GM12878 (cell line): Measurements from ENCODE around the gene ANO7. TPM values are rescaled to one million over a fixed set of nuclear protein-coding genes. Genes with fewer than 3 reads are reported as not detected.

Source experiments
- ATAC-seq: fragments of 200-7000 bp; cut with Tn5 transposase; 3 replicates; pipeline ENCODE4 v1.9.1; 2020; ENCODE audit warnings: mild to moderate bottlenecking, moderate library complexity
- BruUV-seq: library from RNA; stranded (reverse); fragments of 400-500 nt; replicated peaks from 2 replicates; lab custom pipeline; 2021; lab: Mats Ljungman, UMichigan
- CTCF ChIA-PET: fragments of 300-600 bp; sonication (Branson Sonifier 250); formaldehyde crosslinking; extraction: SDS; loops from one replicate; lab custom pipeline; 2021; ENCODE audit warnings: inconsistent platforms; lab: Yijun Ruan, JAX
- POLR2A ChIA-PET: fragments of 350-600 bp; formaldehyde crosslinking; extraction: SDS; loops from one replicate; lab custom pipeline; 2021; ENCODE audit warnings: inconsistent platforms; lab: Charles Lee
- RAD21 ChIA-PET: fragments of 300-600 bp; sonication (Branson Sonifier 250); formaldehyde crosslinking; loops from one replicate; lab custom pipeline; 2023; ENCODE audit warnings: antibody characterized with exemption; ENCODE audit not compliant: unreplicated experiment; lab: Charles Lee
- SMC1A ChIA-PET: fragments of 300-600 bp; sonication (Branson Sonifier 250); formaldehyde crosslinking; loops from one replicate; lab custom pipeline; 2023; ENCODE audit not compliant: unreplicated experiment, uncharacterized antibody; lab: Charles Lee
- DNase-seq: peaks from one replicate; pipeline ENCODE4 v3.0.0-alpha.2; 2011; ENCODE audit warnings: low read depth, low spot score
- FAIRE-seq: peaks from 3 replicates; lab custom pipeline; 2011; peaks lifted over from hg19 to GRCh38; lab: Jason Lieb, UNC
- H2AFZ ChIP-seq: 2 replicates; pipeline ENCODE4 v1.6.0; 2011; ENCODE audit warnings: low read depth, low read length, control low read depth; ENCODE audit not compliant: control insufficient read depth
- H3K27ac ChIP-seq: 2 replicates; pipeline ENCODE4 v1.5.1; 2011; ENCODE audit warnings: control low read depth; ENCODE audit not compliant: control insufficient read depth, insufficient read depth
- H3K27me3 ChIP-seq, 2 experiments: replicated peaks in 1 of 2; 2 replicates each; pipeline versions ENCODE4 v1.6.0 to v1.6.1; 2011; ENCODE audit warnings: low read length in 1 of 2; ENCODE audit not compliant: control insufficient read depth in 2 of 2, insufficient read depth in 2 of 2
- H3K36me3 ChIP-seq, 2 experiments: 2 replicates each; pipeline ENCODE4 v1.5.1; 2011; ENCODE audit warnings: low read length in 1 of 2; ENCODE audit not compliant: control insufficient read depth in 2 of 2, insufficient read depth in 2 of 2
- H3K4me1 ChIP-seq: 2 replicates; pipeline ENCODE4 v1.6.1; 2011; ENCODE audit warnings: mild to moderate bottlenecking, low read length, moderate library complexity, mixed read lengths; ENCODE audit not compliant: control insufficient read depth, insufficient read depth
- H3K4me2 ChIP-seq: 2 replicates; pipeline ENCODE4 v1.6.0; 2011; ENCODE audit warnings: control low read depth; ENCODE audit not compliant: control insufficient read depth, insufficient read depth
- H3K4me3 ChIP-seq: fragments of 200-600 bp; sonication (generic); 2 replicates; pipeline ENCODE4 v1.5.1; 2016
- H3K79me2 ChIP-seq: 2 replicates; pipeline ENCODE4 v1.6.0; 2011; ENCODE audit warnings: low read length; ENCODE audit not compliant: control insufficient read depth, insufficient read depth
- H3K9ac ChIP-seq: 2 replicates; pipeline ENCODE4 v1.8.0; 2011; ENCODE audit warnings: low read length, control low read depth, mixed read lengths; ENCODE audit not compliant: control insufficient read depth, insufficient read depth
- H3K9me3 ChIP-seq: replicated peaks from 3 replicates; pipeline ENCODE4 v1.5.1; 2011; ENCODE audit warnings: mild to moderate bottlenecking, low read length; ENCODE audit not compliant: control insufficient read depth, insufficient read depth
- H4K20me1 ChIP-seq: 2 replicates; pipeline ENCODE4 v1.6.0; 2011; ENCODE audit not compliant: control insufficient read depth, insufficient read depth
- CBX3 ChIP-seq: fragments of 200-600 bp; sonication (generic); IDR thresholded peaks from 2 replicates; pipeline ENCODE4 v1.6.1; 2016; ENCODE audit warnings: low read depth, borderline replicate concordance
- DPF2 ChIP-seq: fragments of 450-650 bp; IDR thresholded peaks from 2 replicates; pipeline ENCODE4 v1.6.1; 2017; ENCODE audit warnings: mild to moderate bottlenecking
- FOS ChIP-seq: IDR thresholded peaks from 3 replicates; pipeline ENCODE4 v1.6.1; 2011; ENCODE audit warnings: borderline replicate concordance; ENCODE audit not compliant: insufficient read length; ENCODE audit errors: extremely low read depth
- IRF4 ChIP-seq: IDR thresholded peaks from 2 replicates; pipeline ENCODE4 v1.6.1; 2011; ENCODE audit warnings: low read depth, low read length
- KAT2A ChIP-seq: conservative IDR thresholded peaks from 2 replicates; pipeline ENCODE4 v1.6.1; 2011; ENCODE audit warnings: low read depth, low read length; ENCODE audit not compliant: control insufficient read depth
- MEF2B ChIP-seq: fragments of 450-650 bp; IDR thresholded peaks from 2 replicates; pipeline ENCODE4 v1.6.1; 2018; ENCODE audit warnings: mild to moderate bottlenecking, moderate library complexity; ENCODE audit not compliant: partially characterized antibody, poor library complexity, severe bottlenecking
- NR2F1 ChIP-seq: fragments of 450-650 bp; conservative IDR thresholded peaks from 2 replicates; pipeline ENCODE4 v1.6.1; 2017; ENCODE audit warnings: mild to moderate bottlenecking
- POLR2A ChIP-seq: IDR thresholded peaks from 2 replicates; pipeline ENCODE4 v1.6.1; 2011; ENCODE audit warnings: low read depth, mild to moderate bottlenecking, low read length
- POU2F2 ChIP-seq: IDR thresholded peaks from 3 replicates; pipeline ENCODE4 v1.6.1; 2011; ENCODE audit warnings: low read depth, mild to moderate bottlenecking, low read length, borderline replicate concordance
- RAD51 ChIP-seq: fragments of 450-650 bp; IDR thresholded peaks from 2 replicates; pipeline ENCODE4 v1.6.1; 2016; ENCODE audit warnings: moderate library complexity, mild to moderate bottlenecking, inconsistent platforms
- SIN3A ChIP-seq: IDR thresholded peaks from 2 replicates; pipeline ENCODE4 v1.6.1; 2012; ENCODE audit warnings: low read depth, low read length, improper control_type of control experiment
- SMC3 ChIP-seq: IDR thresholded peaks from 2 replicates; pipeline ENCODE4 v1.6.1; 2011; ENCODE audit warnings: low read length, improper control_type of control experiment, borderline replicate concordance
- ZBED1 ChIP-seq: IDR thresholded peaks from 2 replicates; pipeline ENCODE4 v1.6.1; 2016; ENCODE audit warnings: borderline replicate concordance
- ZSCAN29 ChIP-seq: fragments of 450-650 bp; IDR thresholded peaks from 2 replicates; pipeline ENCODE4 v1.6.1; 2017; ENCODE audit warnings: mild to moderate bottlenecking, moderate library complexity
- WGBS: methylation state at CpG from one replicate; pipeline ENCODE4 v1.1.6; 2016; ENCODE audit warnings: low lambda C conversion rate; ENCODE audit not compliant: insufficient replicate concordance, insufficient coverage; ENCODE audit errors: missing lambda C conversion rate; 5-methylcytosine and 5-hydroxymethylcytosine counted together
- in situ Hi-C: fragments of 300-500 bp; cut with MboI; formaldehyde crosslinking; loops from 9 replicates; pipeline ENCODE4 v1.14.3; 2018; ENCODE audit warnings: mixed read lengths
- intact Hi-C: fragments of 100-400 bp; cut with micrococcal nuclease; formaldehyde crosslinking; loops from one replicate; pipeline ENCODE4 v1.14.2; 2022; ENCODE audit not compliant: unreplicated experiment
- polyA plus RNA-seq, 11 experiments: library from polyadenylated mRNA; depleted of rRNA in 4 of 11; unstranded in 6 of 11; stranded (reverse) in 5 of 11; fragments of >200 nt; fragmentation: Nextera tagmentation in 4 of 11; fragmentation: Illumina TruSeq in 1 of 11; extraction: Ambion mirVana in 4 of 11; extraction: Trizol in 1 of 11; gene quantifications; 1 replicate in 1 of 11; 2 replicates in 10 of 11; pipeline versions ENCODE4 v1.2.1 to v1.2.3, GENCODE V29; 2011 to 2016; ENCODE audit warnings: inconsistent platforms in 2 of 11, missing spikeins in 2 of 11, low read depth in 1 of 11
- total RNA-seq, 4 experiments: library from RNA; depleted of rRNA in 3 of 4; stranded (reverse); fragments of >200 nt in 3 of 4; fragmentation: Illumina TruSeq in 1 of 4; extraction: Trizol in 1 of 4; gene quantifications; 2 replicates each; pipeline versions ENCODE4 v1.2.1 to v1.2.3, GENCODE V29; 2013 to 2021

The ANO7 gene
- total and polyA plus RNA-seq, 10 of the 15 experiments (the other 5 are each of a cell fraction or from before 2014, with no cell fraction given) = 0.08 to 1.4 (median 0.44) TPM

DNA sequence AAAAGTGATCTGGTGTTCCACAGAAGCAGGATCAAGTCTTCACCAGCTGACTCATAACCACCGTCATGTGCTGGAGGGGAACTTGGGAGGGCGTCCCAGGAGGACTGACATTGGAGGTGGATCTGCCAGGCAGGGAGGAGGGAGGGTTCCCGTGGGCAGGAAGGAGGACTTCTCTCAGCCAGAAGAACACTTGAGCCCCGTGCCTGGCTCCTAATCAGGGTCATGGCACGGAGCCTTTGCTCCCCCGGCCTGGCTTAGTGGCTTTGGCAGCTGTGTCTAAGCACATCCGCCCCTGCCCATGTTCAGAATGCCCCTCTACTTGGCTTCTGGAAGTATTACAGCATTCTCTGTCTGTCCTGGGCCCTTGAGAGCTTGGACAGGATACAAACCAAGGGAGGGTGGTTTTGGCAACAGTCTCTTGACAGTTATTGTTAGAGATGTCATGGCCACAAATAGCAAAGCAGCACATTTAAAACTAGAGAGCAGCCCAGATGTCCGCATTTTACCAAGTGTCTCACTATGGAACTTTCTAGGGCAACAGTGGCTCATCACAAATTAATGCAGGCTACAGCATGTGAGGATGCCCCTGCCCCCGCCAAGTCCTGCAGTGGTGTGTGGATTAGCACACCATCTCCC, 26.7 kb upstream of the ANO7 start:
- ChIA-PET RAD21 (no interaction called here), POLR2A (no interaction called here), SMC1A (no interaction called here), CTCF (no interaction called here)
- no TSS peak for BruUV-seq
- Histone ChIP-seq H3K36me3 (peaks cover 6 to 45% of the 10 kb centered on the region in 2 experiments), H3K27me3 (no peaks in the 10 kb centered on the region), H3K9me3 (no peaks in the 10 kb centered on the region), H3K27ac (no peak overlapping the region), H3K79me2 (no peaks in the 10 kb centered on the region), H3K9ac (no peak overlapping the region), H3K4me3 (no peak overlapping the region), H4K20me1 (no peaks in the 10 kb centered on the region), H3K4me1 (no peaks in the 10 kb centered on the region), H2AFZ (no peak overlapping the region), H3K4me2 (no peak overlapping the region)
- ATAC-seq (no peak), DNase-seq (no peak), FAIRE-seq (no peak)
- in situ Hi-C loops (no loop called here), intact Hi-C loops (no loop called here)
- WGBS = 71% methylated on average over 9 of the region's 9 CpGs
- TF ChIP-seq POLR2A (no peak), POU2F2 (no peak), ZSCAN29 (no peak), MEF2B (no peak), CBX3 (no peak), ZBED1 (no peak), RAD51 (no peak), DPF2 (no peak), SIN3A (no peak), KAT2A (no peak), SMC3 (no peak), FOS (no peak), NR2F1 (no peak), IRF4 (no peak)
